AG04449 (cell line): ENCODE measurements around the gene CPEB2.

Source experiments
- CTCF ChIA-PET: fragments of 350-600 bp; formaldehyde crosslinking; extraction: SDS; loops from one replicate; lab custom pipeline; 2021; ENCODE audit warnings: antibody characterized with exemption; lab: Yijun Ruan, JAX
- POLR2A ChIA-PET: fragments of 400-600, 350-600 bp; formaldehyde crosslinking; extraction: SDS; loops from one replicate; lab custom pipeline; 2020; ENCODE audit warnings: antibody characterized with exemption, inconsistent platforms; lab: Yijun Ruan, JAX
- DNase-seq: peaks from one replicate; pipeline ENCODE4 v3.0.0-alpha.2; 2010; ENCODE audit warnings: low read depth, low spot score
- H3K4me3 ChIP-seq: 2 replicates; pipeline ENCODE4 v1.5.1; 2011; ENCODE audit warnings: low read depth, mild to moderate bottlenecking, control low read depth, low read length
- TF ChIP-seq, protein P1 (sequence below): IDR thresholded peaks from one replicate; pipeline ENCODE4 v1.5.1; 2011; ENCODE audit warnings: mild to moderate bottlenecking, moderate library complexity, low read length, control low read depth, inconsistent platforms; ENCODE audit not compliant: insufficient read depth; ENCODE audit errors: missing control alignments

Gene CPEB2

DNA sequence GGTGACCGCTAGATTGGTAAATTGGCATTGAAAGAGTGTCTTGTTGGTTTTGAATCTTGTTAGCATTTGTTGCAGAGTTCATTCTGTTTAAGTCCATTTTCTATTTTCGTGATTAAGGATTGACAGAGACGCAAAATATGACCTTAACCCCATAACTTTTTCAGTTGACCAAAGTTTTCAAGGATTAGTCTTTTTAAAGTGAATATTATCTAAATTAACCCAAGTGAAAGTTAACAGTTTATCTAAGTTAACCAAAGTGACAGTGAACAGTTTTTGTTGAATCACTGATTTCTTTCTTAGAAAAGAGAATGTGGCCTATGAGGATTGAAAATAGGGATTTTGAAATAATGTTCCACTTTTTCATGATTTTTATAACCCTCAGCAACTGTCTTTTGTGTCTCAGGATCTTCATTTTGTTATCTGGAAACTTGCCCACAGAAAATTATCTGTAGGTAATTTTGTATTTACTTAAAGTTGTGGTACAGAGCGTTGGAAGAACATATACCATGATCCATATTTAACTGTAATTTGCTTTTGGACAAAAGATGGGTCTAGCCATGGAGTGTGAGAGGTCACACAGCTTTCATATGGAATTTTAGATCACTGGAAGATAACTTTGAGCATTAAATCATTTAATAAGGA is 3.3 kb downstream of the CPEB2 start:
- peak overlapping the region; percentile 82 for H3K4me3 ChIP-seq
- no peak for DNase-seq
- CTCF ChIA-PET: no interaction called here
- TF ChIP-seq, protein P1, sequence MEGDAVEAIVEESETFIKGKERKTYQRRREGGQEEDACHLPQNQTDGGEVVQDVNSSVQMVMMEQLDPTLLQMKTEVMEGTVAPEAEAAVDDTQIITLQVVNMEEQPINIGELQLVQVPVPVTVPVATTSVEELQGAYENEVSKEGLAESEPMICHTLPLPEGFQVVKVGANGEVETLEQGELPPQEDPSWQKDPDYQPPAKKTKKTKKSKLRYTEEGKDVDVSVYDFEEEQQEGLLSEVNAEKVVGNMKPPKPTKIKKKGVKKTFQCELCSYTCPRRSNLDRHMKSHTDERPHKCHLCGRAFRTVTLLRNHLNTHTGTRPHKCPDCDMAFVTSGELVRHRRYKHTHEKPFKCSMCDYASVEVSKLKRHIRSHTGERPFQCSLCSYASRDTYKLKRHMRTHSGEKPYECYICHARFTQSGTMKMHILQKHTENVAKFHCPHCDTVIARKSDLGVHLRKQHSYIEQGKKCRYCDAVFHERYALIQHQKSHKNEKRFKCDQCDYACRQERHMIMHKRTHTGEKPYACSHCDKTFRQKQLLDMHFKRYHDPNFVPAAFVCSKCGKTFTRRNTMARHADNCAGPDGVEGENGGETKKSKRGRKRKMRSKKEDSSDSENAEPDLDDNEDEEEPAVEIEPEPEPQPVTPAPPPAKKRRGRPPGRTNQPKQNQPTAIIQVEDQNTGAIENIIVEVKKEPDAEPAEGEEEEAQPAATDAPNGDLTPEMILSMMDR: no peak
- POLR2A ChIA-PET: no interaction called here

DNA sequence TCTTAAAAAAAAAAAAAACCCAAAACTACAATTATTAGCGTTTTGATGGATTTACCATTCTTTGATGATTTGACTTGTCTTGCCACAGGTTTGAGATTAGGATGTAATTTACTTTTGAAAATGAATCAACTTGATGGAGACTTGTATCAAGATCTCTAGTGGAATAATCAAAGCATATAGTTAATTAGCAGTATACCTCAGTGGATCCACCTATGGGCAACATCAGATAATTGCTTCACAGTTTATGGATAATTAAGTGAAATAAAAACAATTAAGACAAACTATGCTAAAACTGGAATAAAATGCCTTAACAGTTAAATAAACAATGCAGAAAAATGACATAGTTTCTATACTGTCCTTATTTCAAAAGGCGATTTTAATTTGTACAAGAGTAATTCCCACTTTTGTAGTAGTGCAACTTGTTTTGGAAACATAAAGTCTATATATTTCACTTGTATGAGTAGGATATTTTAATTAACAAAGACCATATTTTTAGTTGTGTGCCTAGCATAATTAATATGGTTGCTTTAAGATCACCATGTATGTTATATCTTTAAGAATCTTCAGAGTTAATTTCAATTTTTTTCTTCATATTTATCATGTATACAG is 4.2 kb downstream of the CPEB2 start:
- no peak for DNase-seq
- ChIA-PET CTCF (interaction anchor here (2.0 kb wide), 1 partner anchor 1350 kb away, joined by 6 read pairs; no protein-coding TSS in a partner anchor), POLR2A (no interaction called here)
- H3K4me3 ChIP-seq: peak overlapping the region; percentile 82
- TF ChIP-seq, protein P1: peak; percentile 32

DNA sequence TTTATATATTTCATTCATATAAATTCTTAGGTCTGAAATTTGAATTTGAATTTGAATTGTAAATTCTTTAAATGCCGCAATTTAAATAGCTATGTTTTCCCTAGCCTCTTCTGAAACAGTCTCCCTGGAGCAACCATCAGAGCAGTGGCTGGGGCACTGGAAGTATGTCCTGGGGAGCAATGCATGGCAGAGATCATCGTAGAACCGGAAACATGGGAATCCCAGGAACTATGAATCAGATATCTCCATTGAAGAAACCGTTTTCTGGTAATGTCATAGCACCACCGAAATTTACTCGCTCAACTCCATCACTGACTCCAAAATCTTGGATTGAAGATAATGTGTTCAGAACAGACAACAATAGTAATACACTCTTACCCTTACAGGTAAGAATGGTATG is 4.9 kb downstream of the CPEB2 start:
- ChIA-PET CTCF (interaction anchor here (2.0 kb wide), 1 partner anchor 1351 kb away, joined by 6 read pairs; no protein-coding TSS in a partner anchor), POLR2A (no interaction called here)
- peak overlapping the region; percentile 12; the same call in 1 of the 2 replicates for H3K4me3 ChIP-seq
- TF ChIP-seq, protein P1: no peak
- DNase-seq: no peak

DNA sequence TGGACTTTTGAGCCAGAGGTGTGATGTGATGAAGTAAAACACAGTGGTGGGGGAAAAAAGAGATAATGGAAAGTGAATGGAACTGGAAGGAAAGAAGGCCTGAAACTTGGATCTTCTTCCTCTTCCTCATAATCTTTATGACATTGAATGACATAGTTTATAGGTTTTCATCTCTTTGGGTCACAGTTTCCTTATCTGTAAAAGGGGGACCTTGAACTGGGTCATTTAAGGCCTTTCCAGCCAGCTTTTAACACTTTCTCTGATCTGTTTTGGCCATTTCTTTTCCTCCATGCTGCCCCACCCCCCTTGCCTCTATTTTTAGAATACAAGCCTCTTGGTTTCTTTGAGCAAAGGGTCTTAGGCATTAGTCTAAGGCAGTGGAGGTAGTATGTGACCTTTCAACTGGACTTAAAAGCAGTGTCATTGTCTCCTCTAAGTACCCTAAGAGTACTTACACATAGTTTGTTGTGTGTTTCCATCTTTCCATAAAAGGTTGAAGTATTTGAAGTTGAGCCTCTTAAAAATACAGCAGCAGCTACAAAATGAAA is 7.8 kb downstream of the CPEB2 start:
- TF ChIP-seq, protein P1: no peak
- no peak for DNase-seq
- H3K4me3 ChIP-seq: no peak overlapping the region
- ChIA-PET CTCF (no interaction called here), POLR2A (no interaction called here)

DNA sequence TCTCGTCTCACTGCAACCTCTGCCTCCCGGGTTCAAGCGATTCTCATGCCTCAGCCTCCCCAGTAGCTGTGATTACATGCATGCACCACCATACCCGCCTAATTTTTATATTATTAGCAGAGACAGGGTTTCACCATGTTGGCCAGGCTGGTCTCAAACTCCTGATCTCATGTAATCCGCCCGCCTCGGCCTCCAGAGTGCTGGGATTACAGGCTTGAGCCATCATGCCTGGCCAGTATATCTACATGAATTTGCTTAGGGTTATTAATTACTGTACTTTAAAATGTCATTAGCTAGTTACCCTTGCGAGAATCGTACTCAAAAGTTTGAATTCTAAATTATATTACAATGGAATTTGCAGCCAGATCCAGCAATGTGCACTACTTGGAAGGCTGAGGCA is 8.9 kb downstream of the CPEB2 start:
- no peak overlapping the region for H3K4me3 ChIP-seq
- TF ChIP-seq, protein P1: no peak
- ChIA-PET POLR2A (interaction anchor here (1.7 kb wide), 1 partner anchor 8 kb away, joined by 8 read pairs; no protein-coding TSS in a partner anchor), CTCF (interaction anchor here (1.6 to 2.0 kb wide), 2 partner anchors 10 to 1357 kb away, joined by 5 to 6 read pairs; no protein-coding TSS in a partner anchor)
- no peak for DNase-seq
